Measurements from ENCODE around the gene TNS3. TPM values are rescaled to one million over a fixed set of nuclear protein-coding genes. Genes with fewer than 3 reads are reported as not detected.
A peak's percentile ranks its signal among the peaks of the same experiment; 100 is the strongest.

TNS3 gene
- total RNA-seq, 1 experiment from 2014 or later: 9.5 TPM

DNA sequence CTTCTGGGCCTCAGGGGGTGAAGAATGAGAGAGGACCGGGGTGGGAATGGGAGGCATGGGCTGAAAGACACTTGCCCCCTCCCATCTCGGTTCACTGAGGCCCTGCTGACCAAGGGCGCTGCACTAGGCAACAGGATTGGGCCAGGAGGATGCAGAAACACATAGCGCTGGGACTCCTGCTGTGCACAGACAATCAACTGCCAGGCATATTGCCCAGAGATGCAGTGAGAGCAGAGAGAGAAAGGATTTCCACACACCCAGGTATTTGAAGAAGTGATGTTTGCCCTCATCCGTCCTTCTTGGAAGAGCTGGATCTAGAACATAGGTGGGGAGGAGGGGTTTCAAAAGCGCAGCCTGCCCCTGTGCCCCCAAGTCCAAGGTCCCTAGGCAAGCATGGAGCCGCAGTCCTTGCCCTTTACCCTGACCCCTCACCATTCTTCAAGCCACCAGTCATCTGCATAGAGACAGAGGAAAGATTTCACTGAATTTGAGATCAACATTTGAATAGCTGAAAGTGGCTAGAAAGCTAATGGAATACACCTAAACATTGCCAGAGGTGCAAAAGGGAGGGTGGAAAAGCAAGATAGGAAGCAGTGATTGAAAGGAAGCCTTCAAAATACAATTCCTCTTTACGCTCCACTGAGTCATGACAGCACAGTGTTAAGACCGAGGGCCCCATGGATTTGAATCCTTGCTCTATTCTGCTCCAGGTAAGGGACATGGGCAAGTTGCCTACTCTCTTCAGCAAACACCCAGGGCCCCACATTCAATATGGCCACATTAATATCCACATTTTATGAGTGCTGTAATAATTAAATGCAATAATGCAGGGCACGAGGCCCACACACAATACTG is 44.2 kb upstream of the TNS3 start:
- Histone ChIP-seq H3K79me1 (ENCODE audit: insufficient read depth, low read depth, low read length, poor library complexity, severe bottlenecking) (no peaks in the 10 kb centered on the region), H3K4me2 (ENCODE audit: insufficient read depth, insufficient read length, low read length) (no peak overlapping the region), H4K20me1 (ENCODE audit: control insufficient read depth, insufficient read depth, insufficient read length) (no peaks in the 10 kb centered on the region), H3K18ac (ENCODE audit: insufficient read length, low read depth, low read length) (no peak overlapping the region), H3K27me3 (ENCODE audit: insufficient read depth, low read length) (no peaks in the 10 kb centered on the region), H2BK15ac (ENCODE audit: low read depth, low read length) (no peak overlapping the region), H3K14ac (ENCODE audit: insufficient read depth, low read length) (no peak overlapping the region; the same call in 1 of the 2 replicates), H3K27ac (ENCODE audit: insufficient read length, low read depth, low read length) (no peak overlapping the region), H3K4ac (ENCODE audit: low read depth, low read length) (no peak overlapping the region), H3K23ac (ENCODE audit: insufficient read length, low read depth, low read length) (no peak overlapping the region), H4K8ac (replicated peaks; ENCODE audit: insufficient read length, low read depth, low read length) (no peak overlapping the region), H2BK12ac (ENCODE audit: insufficient read length, low read depth, low read length) (no peak overlapping the region), H4K5ac (ENCODE audit: insufficient read length, low read depth, low read length) (no peak overlapping the region), H3K56ac (ENCODE audit: insufficient read length, low read depth, low read length) (no peak overlapping the region), H3K23me2 (ENCODE audit: insufficient read length, low read depth, low read length, poor library complexity, severe bottlenecking) (no peaks in the 10 kb centered on the region), H3K9me3 (ENCODE audit: control insufficient read depth, low read depth, low read length) (no peaks in the 10 kb centered on the region), H3T11ph (ENCODE audit: low read length) (no peak overlapping the region), H2AFZ (ENCODE audit: low read length) (no peak overlapping the region), H2AK5ac (ENCODE audit: insufficient read length, low read length) (no peak overlapping the region), H3K79me2 (ENCODE audit: insufficient read depth, low read length) (no peaks in the 10 kb centered on the region), H2BK20ac (ENCODE audit: low read depth, low read length, poor library complexity, severe bottlenecking) (no peak overlapping the region), H2BK5ac (ENCODE audit: insufficient read length, low read length) (no peak overlapping the region), H3K9ac (ENCODE audit: extremely low read depth, insufficient read length, low read length) (no peak overlapping the region), H4K91ac (ENCODE audit: insufficient read length, low read depth, low read length) (no peak overlapping the region), H3K4me1 (ENCODE audit: insufficient read depth, low read length) (peaks cover 2% of the 10 kb centered on the region; the same call in 1 of the 2 replicates), H2BK120ac (ENCODE audit: low read depth, low read length, poor library complexity, severe bottlenecking) (no peak overlapping the region)
- Mint-ChIP-seq H3K4me3 (no peak overlapping the region), H3K4me1 (peaks cover 42 to 43% of the 10 kb centered on the region in 2 experiments), H3K9me3 (no peaks in the 10 kb centered on the region; a peak in 1 of 5 replicates), H3K36me3 (ENCODE audit: insufficient read depth in 1 of 3, low read depth in 3 of 3) (peaks cover 0 to 2% (median 0%) of the 10 kb centered on the region in 3 experiments; a peak in 1 of 7 replicates), H3K27ac (peak overlapping the region in 2 of 3 experiments; percentile 13 to 77; a peak in 3 of 7 replicates), H3K27me3 (ENCODE audit: low read depth) (peaks cover 10% of the 10 kb centered on the region)
- TF ChIP-seq, protein P1, sequence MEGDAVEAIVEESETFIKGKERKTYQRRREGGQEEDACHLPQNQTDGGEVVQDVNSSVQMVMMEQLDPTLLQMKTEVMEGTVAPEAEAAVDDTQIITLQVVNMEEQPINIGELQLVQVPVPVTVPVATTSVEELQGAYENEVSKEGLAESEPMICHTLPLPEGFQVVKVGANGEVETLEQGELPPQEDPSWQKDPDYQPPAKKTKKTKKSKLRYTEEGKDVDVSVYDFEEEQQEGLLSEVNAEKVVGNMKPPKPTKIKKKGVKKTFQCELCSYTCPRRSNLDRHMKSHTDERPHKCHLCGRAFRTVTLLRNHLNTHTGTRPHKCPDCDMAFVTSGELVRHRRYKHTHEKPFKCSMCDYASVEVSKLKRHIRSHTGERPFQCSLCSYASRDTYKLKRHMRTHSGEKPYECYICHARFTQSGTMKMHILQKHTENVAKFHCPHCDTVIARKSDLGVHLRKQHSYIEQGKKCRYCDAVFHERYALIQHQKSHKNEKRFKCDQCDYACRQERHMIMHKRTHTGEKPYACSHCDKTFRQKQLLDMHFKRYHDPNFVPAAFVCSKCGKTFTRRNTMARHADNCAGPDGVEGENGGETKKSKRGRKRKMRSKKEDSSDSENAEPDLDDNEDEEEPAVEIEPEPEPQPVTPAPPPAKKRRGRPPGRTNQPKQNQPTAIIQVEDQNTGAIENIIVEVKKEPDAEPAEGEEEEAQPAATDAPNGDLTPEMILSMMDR (conservative IDR thresholded peaks at IDR 0.05): no peak
- WGBS (ENCODE audit: extremely low coverage, insufficient read length, low lambda C conversion rate): no CpG with 5 or more reads among the region's 10 CpGs
- peak; percentile 52 for DNase-seq
